ENCODE data around the gene COX6A2. TPM values are rescaled to one million over a fixed set of nuclear protein-coding genes. Genes with fewer than 3 reads are reported as not detected.

COX6A2 gene
- polyA plus RNA-seq, 1 donor from 2014 or later: not detected

DNA sequence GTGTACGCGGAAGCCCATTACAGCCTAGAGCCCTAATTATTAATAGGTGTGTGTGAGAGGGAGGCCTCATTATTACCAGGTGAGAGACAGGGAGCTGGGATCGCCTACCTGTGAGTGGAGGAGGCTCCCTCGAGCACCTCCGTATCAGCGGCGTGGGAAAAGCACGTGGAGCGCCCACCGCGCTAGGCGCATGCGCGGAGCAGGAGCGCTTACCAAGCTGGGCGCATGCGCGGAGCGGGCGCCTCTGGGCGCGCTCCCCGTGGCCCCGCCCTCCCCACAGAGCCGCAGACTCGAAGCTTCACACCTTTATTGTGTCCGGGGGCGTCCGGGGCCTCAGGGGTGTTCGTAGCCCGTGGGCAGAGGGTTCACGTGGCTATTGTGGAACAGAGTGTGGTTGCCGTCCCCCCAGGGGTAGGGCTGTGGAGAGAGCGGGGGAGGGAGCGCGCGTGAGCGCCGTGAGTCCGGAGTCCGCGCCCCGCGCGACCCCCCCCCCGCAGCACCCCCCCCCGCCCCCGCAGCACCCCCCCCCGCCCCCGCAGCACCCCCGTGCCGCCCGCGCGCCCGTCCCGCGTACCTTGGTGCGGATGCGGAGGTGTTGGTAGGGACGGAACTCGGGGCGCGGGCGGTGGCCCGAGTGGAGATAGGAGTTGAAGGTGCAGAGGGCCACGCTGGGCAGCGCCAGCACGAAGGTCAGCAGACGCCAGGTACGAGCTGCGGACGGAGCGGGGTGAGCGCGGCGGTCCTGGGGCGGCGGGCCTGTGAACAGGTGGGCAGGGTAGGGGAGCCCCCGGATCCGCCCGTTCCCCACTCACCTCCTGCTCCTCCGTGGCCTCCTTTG is 500 bp downstream of the COX6A2 start:
- Histone ChIP-seq H3K9ac (ENCODE audit: low read length) (no peak overlapping the region), H3K79me2 (replicated peaks; ENCODE audit: insufficient read depth, low read length) (no peaks in the 10 kb centered on the region), H3K27ac (ENCODE audit: low read length) (no peak overlapping the region), H3K9me2 (ENCODE audit: insufficient read depth, low read length) (no peaks in the 10 kb centered on the region), H3K4me2 (ENCODE audit: low read length) (no peak overlapping the region), H4K20me1 (ENCODE audit: insufficient read depth) (no peaks in the 10 kb centered on the region), H3F3A (ENCODE audit: insufficient read depth, low read length, poor library complexity, severe bottlenecking) (no peaks in the 10 kb centered on the region), H2AFZ (ENCODE audit: low read depth, low read length) (no peak overlapping the region), H3K27me3 (ENCODE audit: insufficient read depth, low read depth, low read length) (no peaks in the 10 kb centered on the region), H3K4me3 (ENCODE audit: low read length) (peak overlapping the region; percentile 28), H3K9me3 (ENCODE audit: low read length) (no peaks in the 10 kb centered on the region), H3K36me3 (ENCODE audit: insufficient read depth, low read length) (no peaks in the 10 kb centered on the region)
- TF ChIP-seq POLR2AphosphoS5 (IDR thresholded peaks at IDR 0.05) (no peak), SMC3 (conservative IDR thresholded peaks at IDR 0.05; ENCODE audit: poor library complexity) (no peak), RAD21 (conservative IDR thresholded peaks at IDR 0.05) (no peak)

- no peak overlapping the region for H3K4me2 ChIP-seq (ENCODE audit: low read length)
- no peak overlapping the region for H2AFZ ChIP-seq (ENCODE audit: low read depth, low read length)
- H3K27me3 ChIP-seq (ENCODE audit: insufficient read depth, low read depth, low read length): no peaks in the 10 kb centered on the region
- H3K79me2 ChIP-seq (replicated peaks; ENCODE audit: insufficient read depth, low read length): no peaks in the 10 kb centered on the region
- no peak overlapping the region for H3K9ac ChIP-seq (ENCODE audit: low read length)
- H3K9me2 ChIP-seq (ENCODE audit: insufficient read depth, low read length): no peaks in the 10 kb centered on the region
- no peaks in the 10 kb centered on the region for H3F3A ChIP-seq (ENCODE audit: insufficient read depth, low read length, poor library complexity, severe bottlenecking)
- H3K27ac ChIP-seq (ENCODE audit: low read length): no peak overlapping the region
- H3K4me3 ChIP-seq (ENCODE audit: low read length): no peak overlapping the region
- TF ChIP-seq CTCF (IDR thresholded peaks at IDR 0.05; ENCODE audit: poor library complexity, severe bottlenecking) (no peak), SMC3 (conservative IDR thresholded peaks at IDR 0.05; ENCODE audit: poor library complexity) (no peak), POLR2AphosphoS5 (IDR thresholded peaks at IDR 0.05) (no peak), TAF1 (IDR thresholded peaks at IDR 0.05; ENCODE audit: low read depth) (no peak), RAD21 (conservative IDR thresholded peaks at IDR 0.05) (no peak), MXI1 (conservative IDR thresholded peaks at IDR 0.05; ENCODE audit: poor library complexity, severe bottlenecking) (no peak), EZH2 (IDR thresholded peaks at IDR 0.05; ENCODE audit: borderline replicate concordance, insufficient read depth, low read length, poor library complexity, severe bottlenecking) (no peak), EP300 (conservative IDR thresholded peaks at IDR 0.05; ENCODE audit: poor library complexity, severe bottlenecking) (no peak)
- TF ChIP-seq, protein P1, sequence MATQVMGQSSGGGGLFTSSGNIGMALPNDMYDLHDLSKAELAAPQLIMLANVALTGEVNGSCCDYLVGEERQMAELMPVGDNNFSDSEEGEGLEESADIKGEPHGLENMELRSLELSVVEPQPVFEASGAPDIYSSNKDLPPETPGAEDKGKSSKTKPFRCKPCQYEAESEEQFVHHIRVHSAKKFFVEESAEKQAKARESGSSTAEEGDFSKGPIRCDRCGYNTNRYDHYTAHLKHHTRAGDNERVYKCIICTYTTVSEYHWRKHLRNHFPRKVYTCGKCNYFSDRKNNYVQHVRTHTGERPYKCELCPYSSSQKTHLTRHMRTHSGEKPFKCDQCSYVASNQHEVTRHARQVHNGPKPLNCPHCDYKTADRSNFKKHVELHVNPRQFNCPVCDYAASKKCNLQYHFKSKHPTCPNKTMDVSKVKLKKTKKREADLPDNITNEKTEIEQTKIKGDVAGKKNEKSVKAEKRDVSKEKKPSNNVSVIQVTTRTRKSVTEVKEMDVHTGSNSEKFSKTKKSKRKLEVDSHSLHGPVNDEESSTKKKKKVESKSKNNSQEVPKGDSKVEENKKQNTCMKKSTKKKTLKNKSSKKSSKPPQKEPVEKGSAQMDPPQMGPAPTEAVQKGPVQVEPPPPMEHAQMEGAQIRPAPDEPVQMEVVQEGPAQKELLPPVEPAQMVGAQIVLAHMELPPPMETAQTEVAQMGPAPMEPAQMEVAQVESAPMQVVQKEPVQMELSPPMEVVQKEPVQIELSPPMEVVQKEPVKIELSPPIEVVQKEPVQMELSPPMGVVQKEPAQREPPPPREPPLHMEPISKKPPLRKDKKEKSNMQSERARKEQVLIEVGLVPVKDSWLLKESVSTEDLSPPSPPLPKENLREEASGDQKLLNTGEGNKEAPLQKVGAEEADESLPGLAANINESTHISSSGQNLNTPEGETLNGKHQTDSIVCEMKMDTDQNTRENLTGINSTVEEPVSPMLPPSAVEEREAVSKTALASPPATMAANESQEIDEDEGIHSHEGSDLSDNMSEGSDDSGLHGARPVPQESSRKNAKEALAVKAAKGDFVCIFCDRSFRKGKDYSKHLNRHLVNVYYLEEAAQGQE (IDR thresholded peaks at IDR 0.05; ENCODE audit: borderline replicate concordance): no peak
- H4K20me1 ChIP-seq (ENCODE audit: insufficient read depth): no peaks in the 10 kb centered on the region
- no peaks in the 10 kb centered on the region for H3K36me3 ChIP-seq (ENCODE audit: insufficient read depth, low read length)
- no peaks in the 10 kb centered on the region for H3K9me3 ChIP-seq (ENCODE audit: low read length)
Measured at GRCh38 chr16:31423801-31424200, 4.4 kb downstream of the COX6A2 start.

Measured in neural cell (in vitro differentiated cells).